OCI-LY3 (cell line): Measurements from ENCODE around the gene ZC3H7B.

Experiments
- EZH2phosphoT487 ChIP-seq: fragments of 200-600 bp; shearing (Covaris generic); IDR thresholded peaks from 2 replicates; pipeline ENCODE4 v1.6.1; 2018; ENCODE audit warnings: antibody characterized with exemption, mixed run types, low read depth
- TF ChIP-seq, protein P1 (sequence below): fragments of 200-600, 300-600 bp; sonication (generic); IDR thresholded peaks from 2 replicates; pipeline ENCODE4 v1.5.1; 2014; ENCODE audit warnings: antibody characterized with exemption, low read length, low read depth

DNA sequence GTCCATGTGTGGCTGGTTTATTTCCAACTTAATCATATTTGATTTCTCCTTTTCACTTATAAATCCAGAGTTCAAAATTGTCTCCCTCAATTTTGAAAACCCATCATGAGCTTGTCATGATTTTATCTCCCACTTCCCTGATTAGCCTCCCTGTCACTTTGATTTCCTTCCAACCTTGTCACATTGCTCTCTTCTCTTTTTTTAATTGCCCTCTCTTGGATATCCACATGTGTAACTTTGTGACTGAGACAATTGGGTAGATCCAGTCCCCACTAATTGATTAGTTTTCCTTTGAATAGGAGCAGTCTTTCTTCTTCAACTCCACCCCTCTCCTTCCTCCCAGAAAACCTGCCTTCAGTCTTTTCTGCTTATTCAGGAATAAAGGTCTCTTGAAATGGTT, 82.8 kb downstream of the ZC3H7B start:
- TF ChIP-seq, protein P1, sequence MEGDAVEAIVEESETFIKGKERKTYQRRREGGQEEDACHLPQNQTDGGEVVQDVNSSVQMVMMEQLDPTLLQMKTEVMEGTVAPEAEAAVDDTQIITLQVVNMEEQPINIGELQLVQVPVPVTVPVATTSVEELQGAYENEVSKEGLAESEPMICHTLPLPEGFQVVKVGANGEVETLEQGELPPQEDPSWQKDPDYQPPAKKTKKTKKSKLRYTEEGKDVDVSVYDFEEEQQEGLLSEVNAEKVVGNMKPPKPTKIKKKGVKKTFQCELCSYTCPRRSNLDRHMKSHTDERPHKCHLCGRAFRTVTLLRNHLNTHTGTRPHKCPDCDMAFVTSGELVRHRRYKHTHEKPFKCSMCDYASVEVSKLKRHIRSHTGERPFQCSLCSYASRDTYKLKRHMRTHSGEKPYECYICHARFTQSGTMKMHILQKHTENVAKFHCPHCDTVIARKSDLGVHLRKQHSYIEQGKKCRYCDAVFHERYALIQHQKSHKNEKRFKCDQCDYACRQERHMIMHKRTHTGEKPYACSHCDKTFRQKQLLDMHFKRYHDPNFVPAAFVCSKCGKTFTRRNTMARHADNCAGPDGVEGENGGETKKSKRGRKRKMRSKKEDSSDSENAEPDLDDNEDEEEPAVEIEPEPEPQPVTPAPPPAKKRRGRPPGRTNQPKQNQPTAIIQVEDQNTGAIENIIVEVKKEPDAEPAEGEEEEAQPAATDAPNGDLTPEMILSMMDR = no peak
- no peak for TF ChIP-seq EZH2phosphoT487
